ENCODE results near the gene BIRC2.

- TF ChIP-seq CTCF (IDR thresholded peaks at IDR 0.05; ENCODE audit: low read length) (no peak), EZH2phosphoT487 (IDR thresholded peaks at IDR 0.05; ENCODE audit: low read length) (no peak)
Observed at GRCh38 chr11:102410382-102410784, 63.4 kb downstream of the BIRC2 start.
